GM12892 (cell line): Measurements from ENCODE around the gene EXOSC9.

ENCODE experiments used
- POLR2A ChIP-seq: IDR thresholded peaks from 2 replicates; pipeline ENCODE4 v1.6.1; 2011; ENCODE audit warnings: low read depth, low read length, control low read depth
- TAF1 ChIP-seq: IDR thresholded peaks from 2 replicates; pipeline ENCODE4 v1.6.1; 2011; ENCODE audit warnings: low read depth, mild to moderate bottlenecking, control low read depth, low read length, borderline replicate concordance

- no peak for TF ChIP-seq TAF1
- no peak for TF ChIP-seq POLR2A
These were observed 45.5 kb downstream of the EXOSC9 start for GRCh38 chr4:121846662-121847061.
